ENCODE measurements around the gene HOMER2.

HOMER2 gene

GRCh38 chr15:82820128-82820527 is 132.4 kb downstream of the HOMER2 start:
- in situ Hi-C loops (cut with HindIII; ENCODE audit: low sequenced_read_pairs) = no loop called here
- no peak for DNase-seq (ENCODE audit: low read depth)
- no peak overlapping the region for H3K4me3 ChIP-seq (ENCODE audit: low read depth, low read length)
- no peak for TF ChIP-seq CTCF (IDR thresholded peaks at IDR 0.05; ENCODE audit: low read depth, low read length, missing control alignments)

- H3K4me3 ChIP-seq (ENCODE audit: low read depth, low read length) = no peak overlapping the region
- in situ Hi-C loops (cut with HindIII; ENCODE audit: low sequenced_read_pairs) = no loop called here
- no peak for TF ChIP-seq CTCF (IDR thresholded peaks at IDR 0.05; ENCODE audit: low read depth, low read length, missing control alignments)
- no peak for DNase-seq (ENCODE audit: low read depth)
Measured at GRCh38 chr15:82812994-82813393, 139.5 kb downstream of the HOMER2 start.

DNA sequence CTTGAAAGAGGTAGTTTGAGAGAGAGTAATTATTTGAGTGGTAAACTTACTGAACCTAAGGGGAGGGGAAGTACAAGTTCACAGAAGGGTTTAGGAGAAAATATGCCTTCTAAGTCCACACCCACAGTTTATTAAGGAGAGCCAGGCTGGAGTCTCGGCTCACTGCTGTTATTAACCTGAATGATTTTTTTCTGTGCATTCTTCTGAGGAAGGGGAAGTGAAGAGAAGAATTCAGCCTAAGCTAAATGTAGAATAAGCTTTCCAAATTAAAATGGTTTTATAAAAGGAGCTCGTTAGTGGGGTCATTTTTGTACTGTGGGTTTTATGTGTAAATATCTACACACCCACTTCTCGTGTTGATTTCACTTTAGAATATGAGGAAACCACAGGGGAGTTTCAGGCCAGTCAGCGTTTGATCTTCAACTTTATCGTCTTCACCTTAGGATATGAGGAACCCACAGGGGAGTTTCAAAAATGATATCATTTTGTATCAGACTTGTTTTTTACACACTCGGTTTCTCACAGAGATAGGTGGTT is 141.6 kb downstream of the HOMER2 start:
- peak overlapping the region; percentile 88 for H3K4me3 ChIP-seq (ENCODE audit: low read depth, low read length)
- no peak for DNase-seq (ENCODE audit: low read depth)
- in situ Hi-C loops (cut with HindIII; ENCODE audit: low sequenced_read_pairs) = no loop called here
- no peak for TF ChIP-seq CTCF (IDR thresholded peaks at IDR 0.05; ENCODE audit: low read depth, low read length, missing control alignments)

GRCh38 chr15:82810061-82810889 is 142.2 kb downstream of the HOMER2 start:
- DNase-seq (ENCODE audit: low read depth) = no peak
- peak overlapping the region; percentile 88 for H3K4me3 ChIP-seq (ENCODE audit: low read depth, low read length)
- in situ Hi-C loops (cut with HindIII; ENCODE audit: low sequenced_read_pairs) = no loop called here
- TF ChIP-seq CTCF (IDR thresholded peaks at IDR 0.05; ENCODE audit: low read depth, low read length, missing control alignments) = no peak

DNA sequence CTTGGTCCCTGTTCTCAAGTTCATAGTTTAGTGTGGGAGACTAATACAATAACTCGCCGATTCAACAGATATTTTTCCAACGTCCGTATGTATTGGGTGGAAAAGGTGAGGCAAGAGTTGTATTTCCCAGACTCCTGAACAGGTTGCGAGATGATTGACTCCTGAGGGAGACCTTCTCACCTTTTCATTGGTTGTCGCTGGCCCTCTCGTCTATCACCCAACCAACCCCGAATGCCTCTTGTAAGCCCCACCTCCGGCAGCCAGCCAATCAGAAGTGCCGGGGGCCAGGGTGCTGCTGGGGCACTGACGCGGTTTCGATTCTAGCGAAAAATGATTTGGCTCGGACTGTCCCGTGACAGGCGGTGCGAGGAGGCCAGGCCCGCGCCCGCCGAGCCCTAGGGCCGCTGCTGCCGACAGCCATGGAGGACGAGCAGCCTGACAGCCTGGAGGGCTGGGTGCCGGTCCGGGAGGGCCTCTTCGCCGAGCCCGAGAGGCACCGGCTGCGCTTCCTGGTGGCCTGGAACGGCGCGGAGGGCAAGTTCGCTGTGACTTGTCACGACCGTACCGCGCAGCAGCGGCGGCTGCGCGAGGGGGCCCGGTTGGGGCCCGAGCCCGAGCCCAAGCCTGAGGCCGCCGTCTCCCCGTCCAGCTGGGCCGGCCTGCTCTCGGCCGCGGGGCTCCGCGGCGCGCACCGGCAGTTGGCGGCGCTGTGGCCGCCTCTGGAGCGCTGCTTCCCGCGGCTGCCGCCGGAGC is 143.0 kb downstream of the HOMER2 start, which contains the start of gene WHAMM:
TSS of gene WHAMM (plus strand) at position 321 of the 753 bp plus-strand sequence. CDS start at position 420, 99 bp downstream.
- no peak for TF ChIP-seq CTCF (IDR thresholded peaks at IDR 0.05; ENCODE audit: low read depth, low read length, missing control alignments)
- peak within 1 kb of the TSS; percentile 88 for H3K4me3 ChIP-seq (ENCODE audit: low read depth, low read length)
- in situ Hi-C loops (cut with HindIII; ENCODE audit: low sequenced_read_pairs) = no loop called here
- DNase-seq (ENCODE audit: low read depth) = peak; percentile 98

- in situ Hi-C loops (cut with HindIII; ENCODE audit: low sequenced_read_pairs) = no loop called here
- DNase-seq (ENCODE audit: low read depth) = no peak
- TF ChIP-seq CTCF (IDR thresholded peaks at IDR 0.05; ENCODE audit: low read depth, low read length, missing control alignments) = no peak
- H3K4me3 ChIP-seq (ENCODE audit: low read depth, low read length) = no peak overlapping the region
Measured at GRCh38 chr15:82808634-82809041, 143.9 kb downstream of the HOMER2 start.
